GM12878 (cell line): ENCODE measurements around the gene HID1. TPM values are rescaled to one million over a fixed set of nuclear protein-coding genes. Genes with fewer than 3 reads are reported as not detected.

Experiments
- CHD2 ChIP-seq: IDR thresholded peaks from 2 replicates; pipeline ENCODE4 v1.6.1; 2011; ENCODE audit warnings: low read depth, low read length, improper control_type of control experiment, borderline replicate concordance
- EP300 ChIP-seq, 2 experiments: fragments of 150-350 bp in 1 of 2; IDR thresholded peaks; 2 replicates each; pipeline ENCODE4 v1.6.1; 2011 to 2012; ENCODE audit warnings: low read depth in 2 of 2, low read length in 2 of 2, borderline replicate concordance in 1 of 2, improper control_type of control experiment in 1 of 2, inconsistent platforms in 1 of 2; ENCODE audit not compliant: control insufficient read depth in 1 of 2
- HCFC1 ChIP-seq: fragments of 150-350 bp; IDR thresholded peaks from 2 replicates; pipeline ENCODE4 v1.6.1; 2014; ENCODE audit warnings: low read length
- IKZF2 ChIP-seq, 2 experiments: fragments of 450-650 bp; IDR thresholded peaks; 2 replicates each; pipeline ENCODE4 v1.6.1; 2017; ENCODE audit warnings: mild to moderate bottlenecking in 2 of 2, moderate library complexity in 2 of 2
- NFYA ChIP-seq: IDR thresholded peaks from 2 replicates; pipeline ENCODE4 v1.6.1; 2011; ENCODE audit warnings: low read depth, mild to moderate bottlenecking, low read length, improper control_type of control experiment, borderline replicate concordance
- NFYB ChIP-seq: IDR thresholded peaks from 2 replicates; pipeline ENCODE4 v1.6.1; 2011; ENCODE audit warnings: low read depth, mild to moderate bottlenecking, low read length, improper control_type of control experiment, moderate library complexity; ENCODE audit not compliant: insufficient read depth
- NRF1 ChIP-seq: conservative IDR thresholded peaks from 2 replicates; pipeline ENCODE4 v1.6.1; 2011; ENCODE audit warnings: mild to moderate bottlenecking, low read depth, low read length, improper control_type of control experiment
- PAX5 ChIP-seq: IDR thresholded peaks from 2 replicates; pipeline ENCODE4 v1.6.1; 2011; ENCODE audit warnings: low read depth, low read length, borderline replicate concordance
- PML ChIP-seq: IDR thresholded peaks from 2 replicates; pipeline ENCODE4 v1.6.1; 2012; ENCODE audit warnings: low read length, inconsistent platforms
- SMAD1 ChIP-seq: fragments of 450-650 bp; IDR thresholded peaks from 2 replicates; pipeline ENCODE4 v1.6.1; 2018; ENCODE audit warnings: mild to moderate bottlenecking, low read depth; ENCODE audit not compliant: partially characterized antibody
- TCF3 ChIP-seq: IDR thresholded peaks from 2 replicates; pipeline ENCODE4 v1.6.1; 2012; ENCODE audit warnings: low read depth, mild to moderate bottlenecking, low read length, borderline replicate concordance; ENCODE audit not compliant: insufficient read depth
- polyA plus RNA-seq, 11 experiments: library from polyadenylated mRNA; depleted of rRNA in 4 of 11; unstranded in 6 of 11; stranded (reverse) in 5 of 11; fragments of >200 nt; fragmentation: Nextera tagmentation in 4 of 11; fragmentation: Illumina TruSeq in 1 of 11; extraction: Ambion mirVana in 4 of 11; extraction: Trizol in 1 of 11; gene quantifications; 1 replicate in 1 of 11; 2 replicates in 10 of 11; pipeline versions ENCODE4 v1.2.1 to v1.2.3, GENCODE V29; 2011 to 2016; ENCODE audit warnings: inconsistent platforms in 2 of 11, missing spikeins in 2 of 11, low read depth in 1 of 11
- total RNA-seq, 4 experiments: library from RNA; depleted of rRNA in 3 of 4; stranded (reverse); fragments of >200 nt in 3 of 4; fragmentation: Illumina TruSeq in 1 of 4; extraction: Trizol in 1 of 4; gene quantifications; 2 replicates each; pipeline versions ENCODE4 v1.2.1 to v1.2.3, GENCODE V29; 2013 to 2021
- TF ChIP-seq, protein P1 (sequence below): IDR thresholded peaks from 2 replicates; pipeline ENCODE4 v1.6.1; 2011; ENCODE audit warnings: borderline replicate concordance, low read depth, mild to moderate bottlenecking, moderate library complexity, mixed read lengths, low read length; ENCODE audit not compliant: insufficient read depth; ENCODE audit errors: extremely low read length
- TF ChIP-seq, protein P2 (sequence below): IDR thresholded peaks from 2 replicates; pipeline ENCODE4 v1.6.1; 2012; ENCODE audit warnings: low read depth, low read length, improper control_type of control experiment
- TF ChIP-seq, protein P3 (sequence below): fragments of 450-650 bp; IDR thresholded peaks from 2 replicates; pipeline ENCODE4 v1.6.1; 2017; ENCODE audit warnings: mild to moderate bottlenecking, moderate library complexity
- TF ChIP-seq, protein P4 (sequence below), 3 experiments: IDR thresholded peaks in 2 of 3; conservative IDR thresholded peaks in 1 of 3; 2 replicates each; pipeline ENCODE4 v1.5.1; 2011; ENCODE audit warnings: low read depth in 3 of 3, low read length in 3 of 3, mild to moderate bottlenecking in 3 of 3, control low read depth in 2 of 3, moderate library complexity in 2 of 3, inconsistent platforms in 1 of 3, mixed read lengths in 1 of 3; ENCODE audit not compliant: control insufficient read depth in 2 of 3, insufficient read depth in 1 of 3; ENCODE audit errors: extremely low read depth in 1 of 3
- TF ChIP-seq, protein P5 (sequence below): IDR thresholded peaks from 2 replicates; pipeline ENCODE4 v1.6.1; 2011; ENCODE audit warnings: low read depth, mild to moderate bottlenecking, low read length, moderate library complexity, borderline replicate concordance; ENCODE audit errors: extremely low read depth
- TF ChIP-seq, protein P6 (sequence below): fragments of 450-650 bp; formaldehyde crosslinking; IDR thresholded peaks from 2 replicates; pipeline ENCODE4 v1.4.0; 2022; ENCODE audit warnings: mild to moderate bottlenecking, moderate library complexity

The HID1 gene
- total and polyA plus RNA-seq, 10 of the 15 experiments (the other 5 are each of a cell fraction or from before 2014, with no cell fraction given): 0.04 to 0.77 (median 0.32) TPM; not detected in 2

DNA sequence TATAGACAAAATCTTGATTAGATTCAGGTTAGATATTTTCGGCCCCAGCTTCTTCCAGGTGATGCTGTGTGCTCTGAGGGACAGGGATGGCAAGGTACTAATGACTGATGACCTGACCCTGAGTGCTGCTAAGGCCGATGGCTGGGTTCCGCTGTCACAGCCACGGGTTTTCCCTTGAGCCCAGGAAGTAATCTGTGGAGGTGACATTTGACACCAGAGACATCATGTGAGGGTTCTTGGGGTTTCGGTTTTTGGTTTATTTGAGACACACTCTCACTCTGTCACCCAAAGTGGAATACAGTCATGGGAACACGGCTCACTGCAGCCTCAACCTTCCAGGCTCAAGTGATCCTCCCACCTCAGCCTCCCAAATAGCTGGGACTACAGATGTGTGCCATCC, 27.0 kb downstream of the HID1 start (continued):
- TF ChIP-seq, protein P1, sequence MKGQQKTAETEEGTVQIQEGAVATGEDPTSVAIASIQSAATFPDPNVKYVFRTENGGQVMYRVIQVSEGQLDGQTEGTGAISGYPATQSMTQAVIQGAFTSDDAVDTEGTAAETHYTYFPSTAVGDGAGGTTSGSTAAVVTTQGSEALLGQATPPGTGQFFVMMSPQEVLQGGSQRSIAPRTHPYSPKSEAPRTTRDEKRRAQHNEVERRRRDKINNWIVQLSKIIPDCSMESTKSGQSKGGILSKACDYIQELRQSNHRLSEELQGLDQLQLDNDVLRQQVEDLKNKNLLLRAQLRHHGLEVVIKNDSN: peak; percentile 44
- 0 out of 2 replicates have a peak, but pooled peaks have one; percentile 27 for TF ChIP-seq PML
- TF ChIP-seq EP300 (IDR thresholded peaks at IDR 0.05; ENCODE audit: borderline replicate concordance in 1 of 2, control insufficient read depth in 1 of 2, low read depth in 2 of 2, low read length in 2 of 2): no peak
- TF ChIP-seq, protein P2, sequence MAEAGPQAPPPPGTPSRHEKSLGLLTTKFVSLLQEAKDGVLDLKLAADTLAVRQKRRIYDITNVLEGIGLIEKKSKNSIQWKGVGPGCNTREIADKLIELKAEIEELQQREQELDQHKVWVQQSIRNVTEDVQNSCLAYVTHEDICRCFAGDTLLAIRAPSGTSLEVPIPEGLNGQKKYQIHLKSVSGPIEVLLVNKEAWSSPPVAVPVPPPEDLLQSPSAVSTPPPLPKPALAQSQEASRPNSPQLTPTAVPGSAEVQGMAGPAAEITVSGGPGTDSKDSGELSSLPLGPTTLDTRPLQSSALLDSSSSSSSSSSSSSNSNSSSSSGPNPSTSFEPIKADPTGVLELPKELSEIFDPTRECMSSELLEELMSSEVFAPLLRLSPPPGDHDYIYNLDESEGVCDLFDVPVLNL: no peak
- TF ChIP-seq NRF1: no peak
- TF ChIP-seq NFYB: no peak
- TF ChIP-seq, protein P3, sequence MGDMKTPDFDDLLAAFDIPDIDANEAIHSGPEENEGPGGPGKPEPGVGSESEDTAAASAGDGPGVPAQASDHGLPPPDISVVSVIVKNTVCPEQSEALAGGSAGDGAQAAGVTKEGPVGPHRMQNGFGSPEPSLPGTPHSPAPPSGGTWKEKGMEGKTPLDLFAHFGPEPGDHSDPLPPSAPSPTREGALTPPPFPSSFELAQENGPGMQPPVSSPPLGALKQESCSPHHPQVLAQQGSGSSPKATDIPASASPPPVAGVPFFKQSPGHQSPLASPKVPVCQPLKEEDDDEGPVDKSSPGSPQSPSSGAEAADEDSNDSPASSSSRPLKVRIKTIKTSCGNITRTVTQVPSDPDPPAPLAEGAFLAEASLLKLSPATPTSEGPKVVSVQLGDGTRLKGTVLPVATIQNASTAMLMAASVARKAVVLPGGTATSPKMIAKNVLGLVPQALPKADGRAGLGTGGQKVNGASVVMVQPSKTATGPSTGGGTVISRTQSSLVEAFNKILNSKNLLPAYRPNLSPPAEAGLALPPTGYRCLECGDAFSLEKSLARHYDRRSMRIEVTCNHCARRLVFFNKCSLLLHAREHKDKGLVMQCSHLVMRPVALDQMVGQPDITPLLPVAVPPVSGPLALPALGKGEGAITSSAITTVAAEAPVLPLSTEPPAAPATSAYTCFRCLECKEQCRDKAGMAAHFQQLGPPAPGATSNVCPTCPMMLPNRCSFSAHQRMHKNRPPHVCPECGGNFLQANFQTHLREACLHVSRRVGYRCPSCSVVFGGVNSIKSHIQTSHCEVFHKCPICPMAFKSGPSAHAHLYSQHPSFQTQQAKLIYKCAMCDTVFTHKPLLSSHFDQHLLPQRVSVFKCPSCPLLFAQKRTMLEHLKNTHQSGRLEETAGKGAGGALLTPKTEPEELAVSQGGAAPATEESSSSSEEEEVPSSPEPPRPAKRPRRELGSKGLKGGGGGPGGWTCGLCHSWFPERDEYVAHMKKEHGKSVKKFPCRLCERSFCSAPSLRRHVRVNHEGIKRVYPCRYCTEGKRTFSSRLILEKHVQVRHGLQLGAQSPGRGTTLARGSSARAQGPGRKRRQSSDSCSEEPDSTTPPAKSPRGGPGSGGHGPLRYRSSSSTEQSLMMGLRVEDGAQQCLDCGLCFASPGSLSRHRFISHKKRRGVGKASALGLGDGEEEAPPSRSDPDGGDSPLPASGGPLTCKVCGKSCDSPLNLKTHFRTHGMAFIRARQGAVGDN: no peak
- TF ChIP-seq, protein P4, sequence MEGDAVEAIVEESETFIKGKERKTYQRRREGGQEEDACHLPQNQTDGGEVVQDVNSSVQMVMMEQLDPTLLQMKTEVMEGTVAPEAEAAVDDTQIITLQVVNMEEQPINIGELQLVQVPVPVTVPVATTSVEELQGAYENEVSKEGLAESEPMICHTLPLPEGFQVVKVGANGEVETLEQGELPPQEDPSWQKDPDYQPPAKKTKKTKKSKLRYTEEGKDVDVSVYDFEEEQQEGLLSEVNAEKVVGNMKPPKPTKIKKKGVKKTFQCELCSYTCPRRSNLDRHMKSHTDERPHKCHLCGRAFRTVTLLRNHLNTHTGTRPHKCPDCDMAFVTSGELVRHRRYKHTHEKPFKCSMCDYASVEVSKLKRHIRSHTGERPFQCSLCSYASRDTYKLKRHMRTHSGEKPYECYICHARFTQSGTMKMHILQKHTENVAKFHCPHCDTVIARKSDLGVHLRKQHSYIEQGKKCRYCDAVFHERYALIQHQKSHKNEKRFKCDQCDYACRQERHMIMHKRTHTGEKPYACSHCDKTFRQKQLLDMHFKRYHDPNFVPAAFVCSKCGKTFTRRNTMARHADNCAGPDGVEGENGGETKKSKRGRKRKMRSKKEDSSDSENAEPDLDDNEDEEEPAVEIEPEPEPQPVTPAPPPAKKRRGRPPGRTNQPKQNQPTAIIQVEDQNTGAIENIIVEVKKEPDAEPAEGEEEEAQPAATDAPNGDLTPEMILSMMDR (IDR thresholded peaks at IDR 0.05 in 2 of 3, conservative IDR thresholded peaks at IDR 0.05 in 1 of 3; ENCODE audit: control insufficient read depth in 2 of 3, extremely low read depth in 1 of 3, insufficient read depth in 1 of 3, low read depth in 3 of 3, low read length in 3 of 3): no peak
- no peak for TF ChIP-seq TCF3
- TF ChIP-seq NFYA: no peak
- TF ChIP-seq HCFC1: no peak
- TF ChIP-seq, protein P5, sequence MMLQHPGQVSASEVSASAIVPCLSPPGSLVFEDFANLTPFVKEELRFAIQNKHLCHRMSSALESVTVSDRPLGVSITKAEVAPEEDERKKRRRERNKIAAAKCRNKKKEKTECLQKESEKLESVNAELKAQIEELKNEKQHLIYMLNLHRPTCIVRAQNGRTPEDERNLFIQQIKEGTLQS: no peak
- TF ChIP-seq SMAD1: no peak
- TF ChIP-seq IKZF2 (IDR thresholded peaks at IDR 0.05): peak; percentile 63 to 66; a peak in 3 of 4 replicates
- peak; percentile 59; the same call in 1 of the 2 replicates for TF ChIP-seq PAX5
- TF ChIP-seq CHD2: no peak
- TF ChIP-seq, protein P6, sequence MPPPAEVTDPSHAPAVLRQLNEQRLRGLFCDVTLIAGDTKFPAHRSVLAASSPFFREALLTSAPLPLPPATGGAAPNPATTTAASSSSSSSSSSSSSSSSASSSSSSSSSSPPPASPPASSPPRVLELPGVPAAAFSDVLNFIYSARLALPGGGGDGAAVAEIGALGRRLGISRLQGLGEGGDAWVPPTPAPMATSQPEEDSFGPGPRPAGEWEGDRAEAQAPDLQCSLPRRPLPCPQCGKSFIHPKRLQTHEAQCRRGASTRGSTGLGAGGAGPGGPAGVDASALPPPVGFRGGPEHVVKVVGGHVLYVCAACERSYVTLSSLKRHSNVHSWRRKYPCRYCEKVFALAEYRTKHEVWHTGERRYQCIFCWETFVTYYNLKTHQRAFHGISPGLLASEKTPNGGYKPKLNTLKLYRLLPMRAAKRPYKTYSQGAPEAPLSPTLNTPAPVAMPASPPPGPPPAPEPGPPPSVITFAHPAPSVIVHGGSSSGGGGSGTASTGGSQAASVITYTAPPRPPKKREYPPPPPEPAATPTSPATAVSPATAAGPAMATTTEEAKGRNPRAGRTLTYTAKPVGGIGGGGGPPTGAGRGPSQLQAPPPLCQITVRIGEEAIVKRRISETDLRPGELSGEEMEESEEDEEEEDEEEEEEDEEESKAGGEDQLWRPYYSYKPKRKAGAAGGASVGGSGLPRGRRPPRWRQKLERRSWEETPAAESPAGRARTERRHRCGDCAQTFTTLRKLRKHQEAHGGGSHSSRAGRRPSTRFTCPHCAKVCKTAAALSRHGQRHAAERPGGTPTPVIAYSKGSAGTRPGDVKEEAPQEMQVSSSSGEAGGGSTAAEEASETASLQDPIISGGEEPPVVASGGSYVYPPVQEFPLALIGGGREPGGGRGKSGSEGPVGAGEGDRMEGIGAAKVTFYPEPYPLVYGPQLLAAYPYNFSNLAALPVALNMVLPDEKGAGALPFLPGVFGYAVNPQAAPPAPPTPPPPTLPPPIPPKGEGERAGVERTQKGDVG (CRISPR knock-in tag): no peak
